Activated CD4-positive, alpha-beta memory T cell treated with anti-CD3 and anti-CD28 coated beads, Interleukin-2, amount 10 ng/mL, durations not matched to agents 7 days and 5 days (primary cell): ENCODE data around the gene MRPL14. TPM values are rescaled to one million over a fixed set of nuclear protein-coding genes. Genes with fewer than 3 reads are reported as not detected.

Experiments
- CTCF ChIA-PET: fragments of 350-600 bp; sonication (Branson Sonifier 250); formaldehyde crosslinking; loops from one replicate; lab custom pipeline; 2021; ENCODE audit warnings: antibody characterized with exemption, inconsistent platforms; lab: Charles Lee
- POLR2A ChIA-PET: fragments of 350-600 bp; sonication (Branson Sonifier 250); formaldehyde crosslinking; loops from one replicate; lab custom pipeline; 2021; ENCODE audit warnings: antibody characterized with exemption; lab: Charles Lee
- DNase-seq: peaks from one replicate; pipeline ENCODE4 v3.0.0-alpha.2; 2020
- H3K27ac Mint-ChIP-seq: one replicate; pipeline ENCODE4 v1.8.0; 2021; ENCODE audit warnings: mild to moderate bottlenecking, mixed read lengths
- H3K27me3 Mint-ChIP-seq: one replicate; pipeline ENCODE4 v1.8.0; 2021; ENCODE audit warnings: mixed read lengths
- H3K36me3 Mint-ChIP-seq: one replicate; pipeline ENCODE4 v1.8.0; 2021; ENCODE audit warnings: low read depth, mixed read lengths
- H3K4me1 Mint-ChIP-seq: one replicate; pipeline ENCODE4 v1.8.0; 2021; ENCODE audit warnings: mixed read lengths
- H3K4me3 Mint-ChIP-seq: one replicate; pipeline ENCODE4 v1.8.0; 2021; ENCODE audit warnings: mild to moderate bottlenecking, mixed read lengths
- H3K9me3 Mint-ChIP-seq: one replicate; pipeline ENCODE4 v1.8.0; 2021; ENCODE audit warnings: mixed read lengths
- total RNA-seq, 2 experiments: library from RNA; stranded (reverse); gene quantifications; one replicate each; pipeline ENCODE4 v1.2.3, GENCODE V29; 2021

The MRPL14 gene
- total RNA-seq, 2 experiments from 2014 or later = 36.0 to 39.0 TPM

GRCh38 chr6:44071670-44072451 lies 55.4 kb downstream of the MRPL14 start:
- H3K4me3 Mint-ChIP-seq = peak overlapping the region; percentile 61
- peaks cover 27% of the 10 kb centered on the region for H3K27me3 Mint-ChIP-seq
- H3K27ac Mint-ChIP-seq = no peak overlapping the region
- POLR2A ChIA-PET = interaction anchor here (1.7 kb wide), 1 partner anchor 442 kb away, joined by 7 read pairs; the partner anchor contains the start of gene GTPBP2
- CTCF ChIA-PET = interaction anchor here (1.1 to 5.0 kb wide), 3 partner anchors 9 to 347 kb away, joined by 3 to 24 read pairs (median 3); no protein-coding TSS in a partner anchor
- no peak for DNase-seq
- H3K4me1 Mint-ChIP-seq = peaks cover 21% of the 10 kb centered on the region
- no peaks in the 10 kb centered on the region for H3K36me3 Mint-ChIP-seq
- H3K9me3 Mint-ChIP-seq = no peaks in the 10 kb centered on the region

- POLR2A ChIA-PET = no interaction called here
These were observed 58.5 kb downstream of the MRPL14 start for GRCh38 chr6:44068607-44069296.

GRCh38 chr6:44067173-44068139 lies 59.8 kb downstream of the MRPL14 start:
- POLR2A ChIA-PET = no interaction called here

More at GRCh38 chr6:44068607-44069296, 58.5 kb downstream of the MRPL14 start:
- Mint-ChIP-seq H3K4me3 (no peak overlapping the region), H3K4me1 (peaks cover 17% of the 10 kb centered on the region), H3K36me3 (no peaks in the 10 kb centered on the region), H3K27ac (no peak overlapping the region), H3K9me3 (no peaks in the 10 kb centered on the region), H3K27me3 (peaks cover 27% of the 10 kb centered on the region)
- DNase-seq = no peak
- CTCF ChIA-PET = interaction anchor here (0.5 to 1.0 kb wide), 2 partner anchors 10 to 300 kb away, joined by 3 read pairs; no protein-coding TSS in a partner anchor

DNA sequence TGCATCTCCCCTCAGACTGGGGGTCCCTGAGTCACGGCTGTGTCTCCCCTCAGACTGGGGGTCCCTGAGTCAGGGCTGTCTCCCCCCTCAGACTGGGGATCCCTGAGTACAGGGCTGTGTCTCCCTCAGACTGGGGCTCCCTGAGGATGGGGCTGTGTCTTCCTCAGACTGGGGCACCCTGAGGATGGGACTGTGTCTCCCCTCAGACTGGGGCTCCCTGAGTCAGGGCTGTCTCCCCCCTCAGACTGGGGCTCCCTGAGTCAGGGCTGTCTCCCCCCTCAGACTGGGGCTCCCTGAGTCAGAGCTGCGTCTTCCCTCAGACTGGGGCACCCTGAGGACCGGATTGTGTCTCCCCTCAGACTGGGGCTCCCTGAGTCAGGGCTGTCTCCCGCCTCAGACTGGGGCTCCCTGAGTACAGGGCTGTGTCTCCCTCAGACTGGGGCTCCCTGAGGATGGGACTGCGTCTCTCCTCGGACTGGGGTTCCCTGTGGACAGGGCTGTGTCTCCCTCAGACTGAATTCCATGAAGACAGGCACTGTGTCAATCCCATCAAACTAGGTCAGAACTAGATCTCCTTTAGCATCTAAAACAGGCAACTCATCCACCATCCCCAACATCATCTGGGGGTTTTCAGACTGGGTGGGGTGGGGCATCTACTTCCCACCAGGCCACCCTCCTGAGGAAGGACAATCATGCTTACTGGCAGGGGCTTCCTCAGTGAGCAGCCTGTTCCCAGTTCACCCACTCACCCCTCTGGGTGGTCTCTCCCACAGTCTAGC lies 60.7 kb downstream of the MRPL14 start:
- no peak for DNase-seq
- ChIA-PET CTCF (interaction anchor here (1.1 kb wide), 1 partner anchor 342 kb away, joined by 3 read pairs; no protein-coding TSS in a partner anchor), POLR2A (no interaction called here)
- no peaks in the 10 kb centered on the region for H3K36me3 Mint-ChIP-seq
- peaks cover 5% of the 10 kb centered on the region for H3K4me1 Mint-ChIP-seq
- peaks cover 19% of the 10 kb centered on the region for H3K27me3 Mint-ChIP-seq
- H3K4me3 Mint-ChIP-seq = no peak overlapping the region
- no peak overlapping the region for H3K27ac Mint-ChIP-seq
- no peaks in the 10 kb centered on the region for H3K9me3 Mint-ChIP-seq

More at GRCh38 chr6:44067173-44068139, 59.8 kb downstream of the MRPL14 start:
- Mint-ChIP-seq H3K27me3 (peaks cover 27% of the 10 kb centered on the region), H3K4me1 (peaks cover 9% of the 10 kb centered on the region), H3K36me3 (no peaks in the 10 kb centered on the region), H3K4me3 (no peak overlapping the region), H3K9me3 (no peaks in the 10 kb centered on the region), H3K27ac (no peak overlapping the region)
- CTCF ChIA-PET = interaction anchor here (1.1 kb wide), 1 partner anchor 343 kb away, joined by 3 read pairs; no protein-coding TSS in a partner anchor
- DNase-seq = no peak

GRCh38 chr6:44065443-44066140 lies 61.7 kb downstream of the MRPL14 start:
- H3K27me3 Mint-ChIP-seq = peaks cover 11% of the 10 kb centered on the region
- H3K36me3 Mint-ChIP-seq = no peaks in the 10 kb centered on the region
- peaks cover 5% of the 10 kb centered on the region for H3K4me1 Mint-ChIP-seq
- no peak overlapping the region for H3K27ac Mint-ChIP-seq
- ChIA-PET CTCF (interaction anchor here (1.1 kb wide), 1 partner anchor 295 kb away, joined by 3 read pairs; the partner anchor contains the start of gene VEGFA), POLR2A (interaction anchor here (0.6 to 1.4 kb wide), 2 partner anchors 8 to 91 kb away, joined by 3 to 5 read pairs; no protein-coding TSS in a partner anchor)
- no peaks in the 10 kb centered on the region for H3K9me3 Mint-ChIP-seq
- no peak for DNase-seq
- no peak overlapping the region for H3K4me3 Mint-ChIP-seq

- no peaks in the 10 kb centered on the region for H3K9me3 Mint-ChIP-seq
- peaks cover 5% of the 10 kb centered on the region for H3K4me1 Mint-ChIP-seq
- H3K27ac Mint-ChIP-seq = no peak overlapping the region
- ChIA-PET CTCF (interaction anchor here (0.9 to 1.1 kb wide), 4 partner anchors 9 to 295 kb away, joined by 3 to 5 read pairs (median 4); partner anchors contain the start of gene VEGFA), POLR2A (interaction anchor here (0.6 to 1.4 kb wide), 2 partner anchors 9 to 90 kb away, joined by 3 to 5 read pairs; no protein-coding TSS in a partner anchor)
- H3K36me3 Mint-ChIP-seq = no peaks in the 10 kb centered on the region
- no peak for DNase-seq
- no peak overlapping the region for H3K4me3 Mint-ChIP-seq
- peaks cover 4% of the 10 kb centered on the region for H3K27me3 Mint-ChIP-seq
These were observed 62.3 kb downstream of the MRPL14 start for GRCh38 chr6:44064948-44065272.

DNA sequence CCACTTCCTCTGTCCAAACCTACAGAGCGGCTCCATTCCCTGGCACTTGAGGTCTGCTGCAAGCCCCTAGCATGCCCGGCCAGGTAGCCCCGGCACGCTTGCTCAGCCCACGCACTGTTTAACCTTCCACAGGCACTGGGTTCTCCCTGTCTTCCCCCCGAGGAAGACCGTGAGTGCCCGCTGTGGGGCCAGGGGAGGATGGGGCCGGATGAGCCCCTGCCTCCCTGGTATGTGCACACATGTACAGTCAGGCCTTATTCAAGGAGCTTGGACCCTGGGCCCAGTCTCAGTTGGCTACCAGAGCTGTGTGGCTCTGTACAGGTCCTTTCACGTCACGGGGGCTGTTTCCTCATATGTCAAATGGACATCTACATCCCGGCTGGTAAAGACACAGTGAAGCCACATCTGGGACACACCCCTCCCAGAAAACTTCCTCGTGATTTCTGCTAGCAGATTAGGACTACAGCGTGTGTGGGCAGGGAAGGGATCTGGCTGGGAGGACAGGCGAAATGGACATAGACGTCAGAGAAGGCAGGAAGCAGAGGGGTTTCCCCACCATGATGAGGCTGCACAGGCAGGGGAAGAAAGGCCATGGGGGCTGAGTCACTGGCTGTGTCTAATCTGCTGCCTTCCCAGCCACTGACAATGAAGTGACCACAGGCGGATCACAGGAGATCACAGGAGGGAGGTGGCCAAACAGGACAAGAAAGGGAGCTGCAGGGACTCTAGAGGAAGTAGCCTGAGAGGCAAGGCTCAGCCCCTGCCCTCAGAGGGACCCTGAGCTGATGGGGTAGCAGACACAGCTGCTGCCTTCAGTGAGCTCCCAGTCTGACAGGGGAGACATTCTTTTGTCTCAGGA lies 62.9 kb downstream of the MRPL14 start:
- Mint-ChIP-seq H3K4me1 (peaks cover 7% of the 10 kb centered on the region), H3K4me3 (no peak overlapping the region), H3K27ac (no peak overlapping the region), H3K27me3 (peaks cover 4% of the 10 kb centered on the region), H3K36me3 (no peaks in the 10 kb centered on the region), H3K9me3 (no peaks in the 10 kb centered on the region)
- ChIA-PET CTCF (interaction anchor here (0.9 to 3.2 kb wide), 7 partner anchors 9 to 295 kb away, joined by 3 to 24 read pairs (median 5); partner anchors contain the start of gene VEGFA), POLR2A (interaction anchor here (1.4 kb wide), 1 partner anchor 9 kb away, joined by 5 read pairs; no protein-coding TSS in a partner anchor)
- peak; percentile 29 for DNase-seq

DNA sequence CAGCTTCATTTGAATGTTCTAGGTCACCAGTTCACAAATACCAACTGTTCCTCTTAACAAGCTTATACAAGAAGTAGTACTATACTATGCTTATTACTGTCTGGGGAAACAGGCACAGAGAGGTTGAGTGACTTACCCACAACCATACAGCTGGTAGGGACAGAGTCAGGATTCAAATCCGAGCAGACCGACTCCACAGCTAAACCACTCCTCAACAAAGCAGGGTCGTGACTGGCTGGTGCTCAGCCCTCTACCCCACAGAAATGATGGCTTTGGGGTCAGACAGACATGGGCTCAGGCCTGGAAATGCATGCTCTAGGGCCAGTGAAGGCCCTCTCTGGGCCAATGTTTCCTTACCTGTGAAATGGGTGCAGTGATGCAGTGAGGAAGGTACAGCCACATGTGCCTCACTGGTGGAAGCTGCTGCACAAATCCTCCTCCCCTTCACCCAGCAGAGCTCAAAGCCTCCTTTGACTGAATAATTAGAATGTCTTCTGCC lies 63.6 kb downstream of the MRPL14 start:
- H3K4me1 Mint-ChIP-seq = peaks cover 13% of the 10 kb centered on the region
- H3K9me3 Mint-ChIP-seq = no peaks in the 10 kb centered on the region
- H3K36me3 Mint-ChIP-seq = no peaks in the 10 kb centered on the region
- H3K27ac Mint-ChIP-seq = no peak overlapping the region
- H3K4me3 Mint-ChIP-seq = no peak overlapping the region
- DNase-seq = no peak
- CTCF ChIA-PET = interaction anchor here (1.1 to 3.2 kb wide), 5 partner anchors 10 to 294 kb away, joined by 3 to 24 read pairs (median 5); partner anchors contain the start of gene VEGFA
- peaks cover 2% of the 10 kb centered on the region for H3K27me3 Mint-ChIP-seq
- POLR2A ChIA-PET = no interaction called here
